ENCODE results near the gene RPS5.

DNA sequence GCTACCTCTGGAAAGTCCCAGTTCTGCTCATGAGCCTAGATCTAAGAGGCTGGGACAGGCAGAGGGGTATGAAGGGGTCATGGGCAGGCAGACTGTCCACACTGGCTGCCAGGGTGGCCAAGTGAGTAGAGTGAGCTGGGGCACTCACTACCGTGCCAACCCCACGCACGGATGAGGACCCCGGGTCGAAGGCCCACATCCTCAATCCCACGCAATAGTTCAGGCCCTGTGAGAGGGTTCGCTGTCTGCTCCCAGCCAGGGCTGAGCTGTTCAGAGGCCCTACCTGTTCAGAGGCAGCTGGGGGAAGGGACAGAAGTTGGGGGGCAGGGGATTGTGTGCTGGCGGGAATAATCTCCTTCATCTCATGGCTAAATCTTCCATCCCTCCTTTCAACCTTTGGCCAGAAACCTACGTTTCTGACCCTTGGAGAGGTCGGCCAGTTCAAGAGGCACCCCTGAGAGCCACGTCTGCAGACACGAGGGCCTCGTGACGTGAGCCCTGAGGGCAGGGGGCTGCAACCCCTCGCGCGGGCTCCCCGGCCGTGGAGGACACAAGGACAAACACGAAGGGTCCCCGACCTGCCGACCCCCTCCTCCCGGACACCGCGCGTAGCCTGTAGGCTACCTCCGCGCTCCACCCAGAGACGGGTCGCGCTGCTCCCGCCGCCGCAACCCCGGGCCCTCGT is 1.0 kb upstream of the RPS5 start:
- no peak for TF ChIP-seq POLR2A (IDR thresholded peaks at IDR 0.05)
- TF ChIP-seq, protein P1, sequence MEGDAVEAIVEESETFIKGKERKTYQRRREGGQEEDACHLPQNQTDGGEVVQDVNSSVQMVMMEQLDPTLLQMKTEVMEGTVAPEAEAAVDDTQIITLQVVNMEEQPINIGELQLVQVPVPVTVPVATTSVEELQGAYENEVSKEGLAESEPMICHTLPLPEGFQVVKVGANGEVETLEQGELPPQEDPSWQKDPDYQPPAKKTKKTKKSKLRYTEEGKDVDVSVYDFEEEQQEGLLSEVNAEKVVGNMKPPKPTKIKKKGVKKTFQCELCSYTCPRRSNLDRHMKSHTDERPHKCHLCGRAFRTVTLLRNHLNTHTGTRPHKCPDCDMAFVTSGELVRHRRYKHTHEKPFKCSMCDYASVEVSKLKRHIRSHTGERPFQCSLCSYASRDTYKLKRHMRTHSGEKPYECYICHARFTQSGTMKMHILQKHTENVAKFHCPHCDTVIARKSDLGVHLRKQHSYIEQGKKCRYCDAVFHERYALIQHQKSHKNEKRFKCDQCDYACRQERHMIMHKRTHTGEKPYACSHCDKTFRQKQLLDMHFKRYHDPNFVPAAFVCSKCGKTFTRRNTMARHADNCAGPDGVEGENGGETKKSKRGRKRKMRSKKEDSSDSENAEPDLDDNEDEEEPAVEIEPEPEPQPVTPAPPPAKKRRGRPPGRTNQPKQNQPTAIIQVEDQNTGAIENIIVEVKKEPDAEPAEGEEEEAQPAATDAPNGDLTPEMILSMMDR (IDR thresholded peaks at IDR 0.05), result no peak
- no peak for TF ChIP-seq POLR2AphosphoS5 (IDR thresholded peaks at IDR 0.05)
- no peak for TF ChIP-seq EP300 (IDR thresholded peaks at IDR 0.05)

All from suprapubic skin (tissue), 4 donors.